NCI-H1930 (cell line): Measurements from ENCODE around the gene RPL21.
"Not testable (repeated sequence)": the region's sequence is repeated elsewhere in the genome, so short reads cannot be mapped to it uniquely, and the experiment has no call there.

Experiments used
- DNase-seq, 2 experiments: peaks; one replicate each; lab custom pipeline; 2025; lab: John Stamatoyannopoulos, UW

The RPL21 gene

DNA sequence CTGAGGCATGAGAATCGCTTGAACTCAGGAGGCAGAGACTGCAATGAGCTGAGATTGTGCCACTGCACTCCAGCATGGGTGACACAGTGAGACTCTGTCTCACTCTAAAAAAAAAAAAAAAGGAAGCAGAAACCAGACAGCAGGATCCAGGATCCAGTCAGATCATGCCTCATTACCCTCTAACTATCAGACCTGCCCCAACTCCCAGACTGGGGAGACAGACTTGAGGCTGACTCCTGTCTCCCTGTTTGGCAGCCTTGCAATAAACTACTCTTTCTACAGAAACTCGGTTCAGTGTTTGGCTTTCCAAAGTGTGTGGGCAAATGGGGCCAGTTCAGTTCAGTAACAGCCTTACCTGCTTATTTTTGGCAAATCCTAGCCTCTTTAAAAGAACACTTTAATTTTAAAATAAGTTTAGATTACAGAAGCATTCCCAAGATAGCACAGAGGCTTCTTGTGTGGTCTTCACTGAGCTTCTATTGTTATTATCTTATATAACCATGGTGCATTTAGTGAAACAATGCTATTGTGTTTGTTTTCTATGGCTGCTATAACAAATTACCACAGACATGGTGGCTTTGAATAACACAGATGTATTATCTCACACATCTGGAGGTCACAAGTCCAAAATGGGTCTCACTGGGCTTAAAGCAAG is 37.8 kb downstream of the RPL21 start:
- DNase-seq: no peak

DNA sequence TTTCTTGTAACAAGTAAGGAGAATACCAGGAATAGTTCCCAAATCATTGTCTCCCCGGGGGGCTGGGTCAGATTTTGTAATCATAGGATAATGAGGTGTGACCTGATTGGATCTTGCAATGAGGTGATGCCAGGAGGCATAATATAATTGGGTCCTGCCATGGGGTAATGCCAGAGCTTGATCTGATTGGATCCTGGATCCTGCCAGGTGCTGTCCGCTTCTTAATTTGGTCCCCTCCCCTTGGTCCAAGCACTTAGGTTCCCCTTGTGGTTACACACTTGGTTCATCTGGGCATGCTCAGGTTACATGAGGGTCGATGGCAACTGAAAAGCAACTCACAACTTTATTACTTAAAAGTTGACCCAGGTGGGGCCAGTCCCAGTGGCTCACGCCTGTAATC is 39.4 kb downstream of the RPL21 start:
- no peak for DNase-seq

GRCh38 chr13:27291967-27292366 is 40.6 kb downstream of the RPL21 start:
- DNase-seq: not testable (repeated sequence)

GRCh38 chr13:27293076-27293691 is 41.8 kb downstream of the RPL21 start:
- no peak for DNase-seq

DNA sequence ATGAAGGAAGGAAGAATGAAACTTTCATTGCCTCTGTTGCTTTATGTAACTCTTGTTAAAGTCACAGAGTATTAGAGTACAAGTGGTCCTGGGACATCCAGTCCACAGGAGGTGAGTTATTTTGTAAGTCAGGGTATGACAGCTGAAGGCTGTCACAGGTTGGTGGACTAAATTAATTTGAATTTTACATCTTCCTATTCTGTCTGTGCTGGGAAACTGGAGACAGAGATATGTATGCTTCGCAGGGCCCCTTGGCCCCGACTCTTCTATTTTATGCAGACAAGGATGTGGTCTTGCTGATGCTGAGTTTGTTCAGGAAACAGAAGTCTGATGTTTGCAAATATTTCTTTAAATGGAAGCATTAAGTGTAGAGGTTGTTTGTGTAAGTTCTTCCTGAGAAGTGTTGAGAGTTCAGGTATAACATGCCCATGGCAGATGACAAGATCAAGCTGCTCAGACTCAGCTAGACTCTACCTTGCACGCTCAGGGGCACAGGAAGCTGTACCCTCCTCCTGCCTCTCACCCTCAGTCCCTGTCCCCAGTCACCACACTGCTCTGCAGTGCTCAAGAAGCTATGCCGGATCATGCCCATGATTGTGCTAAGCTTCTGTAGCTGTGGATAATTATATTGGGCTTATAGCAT is 42.6 kb downstream of the RPL21 start:
- no peak for DNase-seq

GRCh38 chr13:27295096-27295495 is 43.7 kb downstream of the RPL21 start:
- no peak for DNase-seq

GRCh38 chr13:27295660-27296059 is 44.3 kb downstream of the RPL21 start:
- DNase-seq: no peak

GRCh38 chr13:27296496-27296895 is 45.1 kb downstream of the RPL21 start:
- no peak for DNase-seq

- DNase-seq: no peak
Measured at GRCh38 chr13:27298849-27299248, 47.5 kb downstream of the RPL21 start.

- not testable (repeated sequence) for DNase-seq
Measured at GRCh38 chr13:27300406-27300805, 49.0 kb downstream of the RPL21 start.

DNA sequence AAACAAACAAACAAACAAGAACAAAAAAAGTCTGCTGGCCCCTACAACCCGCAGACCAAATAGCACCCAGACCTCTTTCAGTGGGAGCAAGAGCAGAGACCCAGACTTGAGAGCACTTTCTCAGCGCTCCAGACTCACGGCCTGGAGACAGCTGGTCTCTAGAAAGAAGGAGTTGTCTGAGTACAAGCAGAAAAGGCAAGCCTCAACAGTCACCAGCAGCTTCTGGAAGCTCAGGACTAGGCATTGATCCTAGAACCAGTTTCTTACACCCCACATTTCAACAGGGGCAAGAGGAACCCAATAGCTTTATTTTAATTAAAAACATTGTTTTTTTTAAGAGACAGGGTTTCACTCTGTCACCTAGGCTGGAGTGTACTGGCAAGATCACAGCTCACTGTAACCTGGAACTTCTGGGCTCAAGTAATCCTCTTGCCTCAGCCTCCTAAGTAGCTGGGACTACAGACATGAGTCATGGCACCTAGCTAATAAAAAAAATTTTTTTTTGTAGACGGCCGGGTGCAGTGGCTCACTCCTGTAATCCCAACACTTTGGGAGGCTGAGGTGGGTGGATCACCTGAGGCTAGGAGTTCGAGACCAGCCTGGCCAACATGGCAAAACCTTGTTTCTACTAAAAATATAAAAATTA is 49.7 kb downstream of the RPL21 start:
- no peak for DNase-seq

DNA sequence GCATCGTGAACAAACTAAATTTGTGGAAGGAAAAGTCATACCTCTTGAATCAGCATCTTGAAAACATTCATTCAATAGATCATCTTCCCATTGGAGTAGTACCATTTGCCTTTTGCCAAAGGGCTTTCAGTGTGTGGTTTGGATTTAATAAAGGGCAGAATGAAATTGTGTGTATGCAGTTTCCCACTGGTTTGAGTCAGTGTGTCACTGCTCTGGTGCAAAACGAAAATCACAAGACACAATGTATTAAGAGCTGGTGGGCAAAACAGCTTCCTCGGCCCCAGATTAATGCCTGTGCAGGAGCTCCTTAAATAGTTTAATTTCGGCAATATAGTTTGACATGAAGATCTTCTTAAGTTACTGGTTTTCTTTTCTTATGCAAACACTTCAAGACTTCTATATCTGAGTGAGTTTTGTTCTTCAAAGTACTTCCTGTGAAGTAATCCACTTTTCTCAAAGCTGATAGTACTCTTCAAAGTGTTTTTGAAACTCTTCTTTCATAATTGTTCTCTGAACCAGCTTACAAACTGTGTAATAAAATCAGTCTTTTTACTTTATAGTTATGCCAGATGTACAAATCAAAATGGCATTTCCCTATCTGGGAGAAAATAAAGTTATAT is 51.4 kb downstream of the RPL21 start:
- DNase-seq: no peak

DNA sequence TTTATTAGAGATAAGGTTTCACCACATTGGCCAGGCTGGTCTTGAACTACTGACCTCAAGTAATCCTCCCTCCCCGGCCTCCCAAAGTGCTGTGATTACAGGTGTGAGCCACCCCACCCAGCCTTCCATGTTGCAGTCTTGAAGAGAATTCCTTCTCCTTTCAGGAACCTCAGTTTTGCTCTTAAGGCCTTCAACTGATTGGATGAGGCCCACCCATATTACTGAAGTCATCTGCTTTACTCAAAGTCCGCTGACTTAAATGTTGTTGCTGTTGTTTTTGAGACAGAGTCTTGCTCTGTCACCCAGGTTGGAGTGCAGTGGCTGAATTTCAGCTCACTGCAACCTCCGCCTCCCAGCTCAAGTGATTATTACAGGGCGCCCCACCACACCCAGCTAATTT is 52.7 kb downstream of the RPL21 start:
- DNase-seq: no peak

- no peak for DNase-seq
Measured at GRCh38 chr13:27304611-27305010, 53.3 kb downstream of the RPL21 start.
